HCT116 (cell line): Measurements from ENCODE around the gene SLC12A3.

Experiments
- CTCF ChIP-seq, 3 experiments: fragments of 200-600 bp in 1 of 3; sonication (generic) in 1 of 3; IDR thresholded peaks in 2 of 3; conservative IDR thresholded peaks in 1 of 3; 2 replicates each; pipeline ENCODE4 v1.5.1; 2012 to 2017; ENCODE audit warnings: low read depth in 2 of 3, low read length in 2 of 3, antibody characterized with exemption in 1 of 3, borderline replicate concordance in 1 of 3, control low read depth in 1 of 3, mild to moderate bottlenecking in 1 of 3, mixed read lengths in 1 of 3, mixed run types in 1 of 3, moderate library complexity in 1 of 3; ENCODE audit not compliant: insufficient read depth in 1 of 3
- EZH2 ChIP-seq: fragments of 200-600 bp; sonication (generic); IDR thresholded peaks from 2 replicates; pipeline ENCODE4 v1.6.1; 2017; ENCODE audit warnings: antibody characterized with exemption, mixed run types
- MAX ChIP-seq: IDR thresholded peaks from 2 replicates; pipeline ENCODE4 v1.6.1; 2012
- POLR2A ChIP-seq: IDR thresholded peaks from 2 replicates; pipeline ENCODE4 v1.7.0; 2011; ENCODE audit warnings: borderline replicate concordance; ENCODE audit not compliant: insufficient read depth, insufficient read length; ENCODE audit errors: extremely low read depth
- POLR2AphosphoS5 ChIP-seq: IDR thresholded peaks from 2 replicates; pipeline ENCODE4 v1.6.1; 2011; ENCODE audit warnings: mild to moderate bottlenecking, low read depth, low read length, moderate library complexity
- RAD21 ChIP-seq: IDR thresholded peaks from 2 replicates; pipeline ENCODE4 v1.6.1; 2012; ENCODE audit warnings: low read depth, mild to moderate bottlenecking
- YY1 ChIP-seq: IDR thresholded peaks from 2 replicates; pipeline ENCODE4 v1.6.1; 2011; ENCODE audit warnings: low read length, low read depth, moderate library complexity, mild to moderate bottlenecking; ENCODE audit not compliant: insufficient replicate concordance; ENCODE audit errors: extremely low read depth

- TF ChIP-seq RAD21 (no peak), YY1 (no peak), POLR2AphosphoS5 (no peak), POLR2A (no peak), MAX (no peak), EZH2 (no peak), CTCF (IDR thresholded peaks at IDR 0.05 in 2 of 3, conservative IDR thresholded peaks at IDR 0.05 in 1 of 3; ENCODE audit: borderline replicate concordance in 1 of 3, insufficient read depth in 1 of 3, low read depth in 2 of 3, low read length in 2 of 3) (no peak)
Observed at GRCh38 chr16:56912746-56913708, 48.0 kb downstream of the SLC12A3 start.
